K562 (cell line): ENCODE measurements around the gene SCYL1. TPM values are rescaled to one million over a fixed set of nuclear protein-coding genes. Genes with fewer than 3 reads are reported as not detected.

Source experiments
- C11orf30 ChIP-seq: fragments of 450-650 bp; IDR thresholded peaks from 2 replicates; pipeline ENCODE4 v1.6.1; 2016; ENCODE audit warnings: low read depth, mild to moderate bottlenecking
- CBX1 ChIP-seq: sonication (generic); IDR thresholded peaks from 2 replicates; pipeline ENCODE4 v1.6.1; 2016; ENCODE audit warnings: antibody characterized with exemption, low read depth, mild to moderate bottlenecking
- HDAC2 ChIP-seq: fragments of 450-650 bp; IDR thresholded peaks from 2 replicates; pipeline ENCODE4 v1.6.1; 2016; ENCODE audit warnings: mild to moderate bottlenecking
- IFI16 ChIP-seq: fragments of 250-450 bp; sonication (Bioruptor Pico); IDR thresholded peaks from 2 replicates; pipeline ENCODE4 v2.1.2; 2022; ENCODE audit warnings: mild to moderate bottlenecking, inconsistent platforms
- KDM5B ChIP-seq: fragments of 200-600 bp; sonication (generic); IDR thresholded peaks from 2 replicates; pipeline ENCODE4 v1.6.1; 2012; ENCODE audit warnings: low read depth, mild to moderate bottlenecking, moderate library complexity, low read length, control low read depth, inconsistent platforms; ENCODE audit not compliant: insufficient replicate concordance
- NONO ChIP-seq, 2 experiments: fragments of 200-400 bp in 1 of 2; fragments of 450-650 bp in 1 of 2; formaldehyde crosslinking in 1 of 2; IDR thresholded peaks; 2 replicates each; pipeline ENCODE4 v1.6.1; 2017; ENCODE audit warnings: low read depth in 2 of 2, mild to moderate bottlenecking in 2 of 2, moderate library complexity in 2 of 2, low read length in 1 of 2
- PCBP2 ChIP-seq: fragments of 200-400 bp; formaldehyde crosslinking; IDR thresholded peaks from 2 replicates; pipeline ENCODE4 v1.6.1; 2018; ENCODE audit warnings: low read length, low read depth, mild to moderate bottlenecking, moderate library complexity; ENCODE audit not compliant: poor library complexity, severe bottlenecking
- PHB2 ChIP-seq: fragments of 450-650 bp; IDR thresholded peaks from 2 replicates; pipeline ENCODE4 v1.6.1; 2017; ENCODE audit warnings: low read depth
- PML ChIP-seq: IDR thresholded peaks from 2 replicates; pipeline ENCODE4 v1.6.1; 2012; ENCODE audit warnings: low read length, inconsistent platforms
- RBM34 ChIP-seq: fragments of 200-400 bp; formaldehyde crosslinking; IDR thresholded peaks from 2 replicates; pipeline ENCODE4 v1.6.1; 2018; ENCODE audit warnings: low read length, borderline replicate concordance; ENCODE audit not compliant: insufficient read depth
- RFX5 ChIP-seq: IDR thresholded peaks from 2 replicates; pipeline ENCODE4 v1.6.1; 2011; ENCODE audit warnings: low read depth, mild to moderate bottlenecking, improper control_type of control experiment, low read length
- TCF7L2 ChIP-seq: fragments of 150-350 bp; IDR thresholded peaks from 2 replicates; pipeline ENCODE4 v1.6.1; 2016; ENCODE audit warnings: low read depth, mild to moderate bottlenecking, low read length, moderate library complexity
- TEAD2 ChIP-seq: fragments of 450-650 bp; IDR thresholded peaks from 2 replicates; pipeline ENCODE4 v1.6.1; 2016; ENCODE audit warnings: missing genetic modification characterization, control low read depth, missing compliant biosample characterization
- XRCC5 ChIP-seq: fragments of 200-400 bp; formaldehyde crosslinking; IDR thresholded peaks from 2 replicates; pipeline ENCODE4 v1.6.1; 2017; ENCODE audit warnings: low read depth, mild to moderate bottlenecking, low read length
- ZBTB1 ChIP-seq: sonication (generic); formaldehyde crosslinking; IDR thresholded peaks from 2 replicates; pipeline ENCODE4 v1.8.1; 2023; ENCODE audit warnings: missing genetic modification reagents, low read depth, mild to moderate bottlenecking, borderline replicate concordance
- ZFP30 ChIP-seq: fragments of 250-450 bp; sonication (Bioruptor Pico); IDR thresholded peaks from 2 replicates; pipeline ENCODE4 v1.8.0; 2022; ENCODE audit warnings: moderate library complexity, mild to moderate bottlenecking, inconsistent platforms, borderline replicate concordance
- ZFPM2 ChIP-seq: fragments of 250-450 bp; sonication (Bioruptor Pico); IDR thresholded peaks from 2 replicates; pipeline ENCODE4 v1.5.1; 2022; ENCODE audit warnings: mild to moderate bottlenecking
- ZNF140 ChIP-seq: fragments of 250-450 bp; sonication (Bioruptor Pico); IDR thresholded peaks from 2 replicates; pipeline ENCODE4 v1.8.0; 2021; ENCODE audit warnings: moderate library complexity, mild to moderate bottlenecking, inconsistent platforms
- ZNF143 ChIP-seq: sonication (generic); formaldehyde crosslinking; IDR thresholded peaks from 2 replicates; pipeline ENCODE4 v1.9.0; 2022; ENCODE audit warnings: mild to moderate bottlenecking, missing genetic modification reagents
- ZNF175 ChIP-seq: fragments of 200-800 bp; sonication (Bioruptor generic); IDR thresholded peaks from 2 replicates; pipeline ENCODE4 v1.6.1; 2016; ENCODE audit warnings: low read depth, mild to moderate bottlenecking, missing genetic modification characterization, missing compliant biosample characterization
- ZNF644 ChIP-seq: fragments of 200-800 bp; sonication (Bioruptor generic); IDR thresholded peaks from 2 replicates; pipeline ENCODE4 v1.6.1; 2016; ENCODE audit warnings: low read depth, missing genetic modification characterization, missing compliant biosample characterization
- ZNF79 ChIP-seq: fragments of 250-450 bp; sonication (Bioruptor Pico); IDR thresholded peaks from 2 replicates; pipeline ENCODE4 v1.4.0; 2020; ENCODE audit warnings: low read depth, mild to moderate bottlenecking, moderate library complexity
- polyA plus RNA-seq, 8 experiments: library from polyadenylated mRNA; depleted of rRNA in 4 of 8; stranded (reverse) in 5 of 8; unstranded in 3 of 8; fragments of >200 nt; fragmentation: Nextera tagmentation in 2 of 8; fragmentation: Illumina TruSeq in 1 of 8; extraction: Ambion mirVana in 2 of 8; extraction: Trizol in 1 of 8; gene quantifications; 2 replicates each; pipeline versions ENCODE4 v1.2.1 to v1.2.3, GENCODE V29; 2011 to 2014; ENCODE audit warnings: inconsistent platforms in 1 of 8, missing spikeins in 1 of 8
- total RNA-seq, 7 experiments: library from RNA; depleted of rRNA in 6 of 7; stranded (reverse); fragments of >200 nt in 6 of 7; fragmentation: Illumina TruSeq in 2 of 7; extraction: Trizol in 2 of 7; gene quantifications; 2 replicates each; pipeline versions ENCODE4 v1.2.1 to v1.2.3, GENCODE V29; 2011 to 2021; ENCODE audit warnings: low replicate concordance in 1 of 7
- TF ChIP-seq, protein P1 (sequence below): fragments of 450-650 bp; formaldehyde crosslinking; conservative IDR thresholded peaks from 2 replicates; pipeline ENCODE4 v1.4.0; 2022; ENCODE audit warnings: mild to moderate bottlenecking, missing genetic modification characterization
- TF ChIP-seq, protein P2 (sequence below): fragments of 450-650 bp; IDR thresholded peaks from one replicate; pipeline ENCODE4 v1.6.1; 2018; ENCODE audit warnings: mild to moderate bottlenecking, moderate library complexity; ENCODE audit not compliant: partially characterized antibody
- TF ChIP-seq, protein P3 (sequence below), 2 experiments: fragments of 200-800 bp in 1 of 2; sonication (Bioruptor generic) in 1 of 2; sonication (generic) in 1 of 2; formaldehyde crosslinking in 1 of 2; IDR thresholded peaks in 1 of 2; conservative IDR thresholded peaks in 1 of 2; 2 replicates each; pipeline versions ENCODE4 v1.5.0 to v1.6.1; 2016 to 2020; ENCODE audit warnings: missing compliant biosample characterization in 1 of 2, missing genetic modification characterization in 1 of 2, missing genetic modification reagents in 1 of 2

The SCYL1 gene
- total and polyA plus RNA-seq, 9 of the 15 experiments (the other 6 are each of a cell fraction or from before 2014, with no cell fraction given) = 1.9 to 145 (median 57.6) TPM

DNA sequence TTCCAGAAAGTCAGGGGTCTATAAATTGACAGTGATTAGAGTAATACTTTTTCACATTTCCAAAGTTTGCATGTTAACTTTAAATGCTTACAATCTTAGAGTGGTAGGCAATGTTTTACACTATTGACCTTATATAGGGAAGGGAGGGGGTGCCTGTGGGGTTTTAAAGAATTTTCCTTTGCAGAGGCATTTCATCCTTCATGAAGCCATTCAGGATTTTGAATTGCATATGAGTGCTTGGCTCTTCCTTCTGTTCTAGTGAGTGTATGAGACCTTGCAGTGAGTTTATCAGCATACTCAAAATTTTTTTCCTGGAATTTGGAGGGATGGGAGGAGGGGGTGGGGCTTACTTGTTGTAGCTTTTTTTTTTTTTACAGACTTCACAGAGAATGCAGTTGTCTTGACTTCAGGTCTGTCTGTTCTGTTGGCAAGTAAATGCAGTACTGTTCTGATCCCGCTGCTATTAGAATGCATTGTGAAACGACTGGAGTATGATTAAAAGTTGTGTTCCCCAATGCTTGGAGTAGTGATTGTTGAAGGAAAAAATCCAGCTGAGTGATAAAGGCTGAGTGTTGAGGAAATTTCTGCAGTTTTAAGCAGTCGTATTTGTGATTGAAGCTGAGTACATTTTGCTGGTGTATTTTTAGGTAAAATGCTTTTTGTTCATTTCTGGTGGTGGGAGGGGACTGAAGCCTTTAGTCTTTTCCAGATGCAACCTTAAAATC is 20.8 kb upstream of the SCYL1 start (continued):
- TF ChIP-seq KDM5B = peak; percentile 92
- TF ChIP-seq PML = peak; percentile 38
- TF ChIP-seq C11orf30 = no peak
- TF ChIP-seq RFX5 = no peak; the same call in 1 of the 2 replicates
- no peak for TF ChIP-seq CBX1
- TF ChIP-seq ZNF140 (CRISPR knock-in tag) = no peak
- TF ChIP-seq, protein P1, sequence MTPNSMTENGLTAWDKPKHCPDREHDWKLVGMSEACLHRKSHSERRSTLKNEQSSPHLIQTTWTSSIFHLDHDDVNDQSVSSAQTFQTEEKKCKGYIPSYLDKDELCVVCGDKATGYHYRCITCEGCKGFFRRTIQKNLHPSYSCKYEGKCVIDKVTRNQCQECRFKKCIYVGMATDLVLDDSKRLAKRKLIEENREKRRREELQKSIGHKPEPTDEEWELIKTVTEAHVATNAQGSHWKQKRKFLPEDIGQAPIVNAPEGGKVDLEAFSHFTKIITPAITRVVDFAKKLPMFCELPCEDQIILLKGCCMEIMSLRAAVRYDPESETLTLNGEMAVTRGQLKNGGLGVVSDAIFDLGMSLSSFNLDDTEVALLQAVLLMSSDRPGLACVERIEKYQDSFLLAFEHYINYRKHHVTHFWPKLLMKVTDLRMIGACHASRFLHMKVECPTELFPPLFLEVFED (CRISPR knock-in tag) = peak; percentile 96
- no peak for TF ChIP-seq ZNF175 (CRISPR knock-in tag)
- TF ChIP-seq, protein P2, sequence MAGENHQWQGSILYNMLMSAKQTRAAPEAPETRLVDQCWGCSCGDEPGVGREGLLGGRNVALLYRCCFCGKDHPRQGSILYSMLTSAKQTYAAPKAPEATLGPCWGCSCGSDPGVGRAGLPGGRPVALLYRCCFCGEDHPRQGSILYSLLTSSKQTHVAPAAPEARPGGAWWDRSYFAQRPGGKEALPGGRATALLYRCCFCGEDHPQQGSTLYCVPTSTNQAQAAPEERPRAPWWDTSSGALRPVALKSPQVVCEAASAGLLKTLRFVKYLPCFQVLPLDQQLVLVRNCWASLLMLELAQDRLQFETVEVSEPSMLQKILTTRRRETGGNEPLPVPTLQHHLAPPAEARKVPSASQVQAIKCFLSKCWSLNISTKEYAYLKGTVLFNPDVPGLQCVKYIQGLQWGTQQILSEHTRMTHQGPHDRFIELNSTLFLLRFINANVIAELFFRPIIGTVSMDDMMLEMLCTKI = no peak
- 0 out of 2 replicates have a peak, but pooled peaks have one; percentile 19 for TF ChIP-seq RBM34
- TF ChIP-seq TCF7L2 = no peak
- no peak for TF ChIP-seq PHB2
- no peak for TF ChIP-seq HDAC2
- no peak for TF ChIP-seq PCBP2
- no peak for TF ChIP-seq IFI16 (CRISPR knock-in tag)
- TF ChIP-seq NONO (IDR thresholded peaks at IDR 0.05; ENCODE audit: low read depth in 2 of 2, low read length in 1 of 2) = peak in 1 of 2 experiments; percentile 49; a peak in 2 of 4 replicates
- TF ChIP-seq, protein P3, sequence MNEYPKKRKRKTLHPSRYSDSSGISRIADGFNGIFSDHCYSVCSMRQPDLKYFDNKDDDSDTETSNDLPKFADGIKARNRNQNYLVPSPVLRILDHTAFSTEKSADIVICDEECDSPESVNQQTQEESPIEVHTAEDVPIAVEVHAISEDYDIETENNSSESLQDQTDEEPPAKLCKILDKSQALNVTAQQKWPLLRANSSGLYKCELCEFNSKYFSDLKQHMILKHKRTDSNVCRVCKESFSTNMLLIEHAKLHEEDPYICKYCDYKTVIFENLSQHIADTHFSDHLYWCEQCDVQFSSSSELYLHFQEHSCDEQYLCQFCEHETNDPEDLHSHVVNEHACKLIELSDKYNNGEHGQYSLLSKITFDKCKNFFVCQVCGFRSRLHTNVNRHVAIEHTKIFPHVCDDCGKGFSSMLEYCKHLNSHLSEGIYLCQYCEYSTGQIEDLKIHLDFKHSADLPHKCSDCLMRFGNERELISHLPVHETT (CRISPR knock-in tag; conservative IDR thresholded peaks at IDR 0.05 in 1 of 2, IDR thresholded peaks at IDR 0.05 in 1 of 2) = no peak
- TF ChIP-seq XRCC5 = no peak; the same call in 1 of the 2 replicates
- TF ChIP-seq ZNF143 (CRISPR knock-in tag) = no peak
- no peak for TF ChIP-seq ZBTB1 (CRISPR knock-in tag)
- no peak for TF ChIP-seq ZNF644 (tag)
- TF ChIP-seq ZNF79 (CRISPR knock-in tag) = no peak
- TF ChIP-seq ZFP30 = peak; percentile 82; the same call in 1 of the 2 replicates
- peak; percentile 92 for TF ChIP-seq ZFPM2 (CRISPR knock-in tag)
- TF ChIP-seq TEAD2 = no peak
